Loucy (cell line): ENCODE results near the gene TRH.
"Not testable (repeated sequence)": the region's sequence is repeated elsewhere in the genome, so short reads cannot be mapped to it uniquely, and the experiment has no call there.

Experiments used
- H2AFZ ChIP-seq: fragments of 200-600 bp; sonication (generic); 2 replicates; pipeline ENCODE4 v1.6.0; 2016; ENCODE audit warnings: antibody characterized with exemption, mild to moderate bottlenecking, low read length, moderate library complexity
- H3F3A ChIP-seq: fragments of 200-600 bp; 2 replicates; pipeline ENCODE4 v1.6.0; 2016; ENCODE audit warnings: antibody characterized with exemption, low read depth, mild to moderate bottlenecking
- H3K27me3 ChIP-seq: fragments of 200-600 bp; sonication (generic); 2 replicates; pipeline ENCODE4 v1.6.1; 2014; ENCODE audit warnings: low read length, mild to moderate bottlenecking; ENCODE audit not compliant: insufficient read depth, poor library complexity, severe bottlenecking
- H3K36me3 ChIP-seq: fragments of 200-600 bp; sonication (generic); 2 replicates; pipeline ENCODE4 v1.6.1; 2016; ENCODE audit warnings: low read length; ENCODE audit not compliant: insufficient read depth
- H3K4me1 ChIP-seq: fragments of 200-600 bp; sonication (generic); 2 replicates; pipeline ENCODE4 v1.5.1; 2014; ENCODE audit warnings: low read length, mild to moderate bottlenecking; ENCODE audit not compliant: insufficient read depth, poor library complexity, severe bottlenecking
- H3K4me2 ChIP-seq: fragments of 200-600 bp; sonication (generic); 2 replicates; pipeline ENCODE4 v1.6.0; 2014; ENCODE audit warnings: antibody characterized with exemption, low read length, low read depth, mild to moderate bottlenecking; ENCODE audit not compliant: poor library complexity, severe bottlenecking
- H3K4me3 ChIP-seq: fragments of 200-600 bp; sonication (generic); 2 replicates; pipeline ENCODE4 v1.5.1; 2014; ENCODE audit warnings: low read length, mild to moderate bottlenecking, mixed read lengths; ENCODE audit not compliant: poor library complexity, severe bottlenecking
- H3K79me2 ChIP-seq: fragments of 200-600 bp; sonication (generic); 2 replicates; pipeline ENCODE4 v1.6.1; 2014; ENCODE audit warnings: low read length; ENCODE audit not compliant: insufficient read depth
- H3K9ac ChIP-seq: fragments of 200-600 bp; sonication (generic); 2 replicates; pipeline ENCODE4 v1.6.0; 2014; ENCODE audit warnings: mild to moderate bottlenecking, low read depth, low read length, moderate library complexity; ENCODE audit not compliant: poor library complexity, severe bottlenecking
- H3K9me2 ChIP-seq: fragments of 200-600 bp; sonication (generic); replicated peaks from 2 replicates; pipeline ENCODE4 v1.6.1; 2016; ENCODE audit warnings: low read depth, low read length, mixed read lengths
- H3K9me3 ChIP-seq: fragments of 200-600 bp; sonication (generic); 2 replicates; pipeline ENCODE4 v1.6.1; 2014; ENCODE audit warnings: mild to moderate bottlenecking, antibody characterized with exemption, low read length, low read depth; ENCODE audit not compliant: insufficient read depth
- H4K20me1 ChIP-seq: fragments of 200-600 bp; sonication (generic); 2 replicates; pipeline ENCODE4 v1.6.0; 2014; ENCODE audit warnings: antibody characterized with exemption, low read length, mild to moderate bottlenecking; ENCODE audit not compliant: insufficient read depth, poor library complexity, severe bottlenecking
- CTCF ChIP-seq: fragments of 200-600 bp; sonication (generic); conservative IDR thresholded peaks from 2 replicates; pipeline ENCODE4 v1.5.1; 2014; ENCODE audit warnings: mild to moderate bottlenecking, antibody characterized with exemption, low read length
- EZH2phosphoT487 ChIP-seq: fragments of 200-600 bp; IDR thresholded peaks from 2 replicates; pipeline ENCODE4 v1.6.1; 2018; ENCODE audit warnings: antibody characterized with exemption, mild to moderate bottlenecking, moderate library complexity, borderline replicate concordance

TRH gene

GRCh38 chr3:129996073-129996472, 21.6 kb downstream of the TRH start:
- Histone ChIP-seq H3K9me2 (no peaks in the 10 kb centered on the region), H3K36me3 (no peaks in the 10 kb centered on the region), H3K9me3 (no peaks in the 10 kb centered on the region), H3K27me3 (no peaks in the 10 kb centered on the region), H3F3A (no peaks in the 10 kb centered on the region), H3K4me3 (no peak overlapping the region), H2AFZ (no peak overlapping the region), H3K79me2 (no peaks in the 10 kb centered on the region), H3K9ac (no peak overlapping the region), H3K4me2 (no peak overlapping the region), H4K20me1 (no peaks in the 10 kb centered on the region), H3K4me1 (no peaks in the 10 kb centered on the region)
- no peak; the same call in 1 of the 2 replicates for TF ChIP-seq CTCF
- TF ChIP-seq EZH2phosphoT487, result no peak

GRCh38 chr3:129999176-129999575, 24.7 kb downstream of the TRH start:
- not testable (repeated sequence) for H3K9me3 ChIP-seq, H3F3A ChIP-seq, H3K36me3 ChIP-seq, H3K27me3 ChIP-seq, H3K4me3 ChIP-seq, H3K4me1 ChIP-seq, H3K79me2 ChIP-seq, H3K9me2 ChIP-seq, H2AFZ ChIP-seq, H3K4me2 ChIP-seq, H4K20me1 ChIP-seq, H3K9ac ChIP-seq

GRCh38 chr3:130002666-130003598, 28.4 kb downstream of the TRH start:
- H3K27me3 ChIP-seq, H3K36me3 ChIP-seq, H4K20me1 ChIP-seq, H3K9me3 ChIP-seq, H3K79me2 ChIP-seq, H3K9me2 ChIP-seq, H3K4me1 ChIP-seq, H3F3A ChIP-seq: not testable (repeated sequence)
- Histone ChIP-seq H3K9ac (peak overlapping the region; percentile 67), H3K4me2 (peak overlapping the region; percentile 66), H2AFZ (peak overlapping the region; percentile 55; the same call in 1 of the 2 replicates), H3K4me3 (peak overlapping the region; percentile 76)
- peak; percentile 48 for TF ChIP-seq CTCF

- Histone ChIP-seq H3K9ac (no peak overlapping the region), H4K20me1 (no peaks in the 10 kb centered on the region)
Observed at GRCh38 chr3:130010556-130010955, 36.0 kb downstream of the TRH start.

More at GRCh38 chr3:130010556-130010955, 36.0 kb downstream of the TRH start:
- H3K9me3 ChIP-seq, result no peaks in the 10 kb centered on the region
- TF ChIP-seq CTCF (no peak), EZH2phosphoT487 (no peak)
- H3K4me3 ChIP-seq, result no peak overlapping the region
- H3K79me2 ChIP-seq, result no peaks in the 10 kb centered on the region
- H3K9me2 ChIP-seq, result no peaks in the 10 kb centered on the region
- no peak overlapping the region for H2AFZ ChIP-seq
- no peaks in the 10 kb centered on the region for H3K27me3 ChIP-seq
- no peaks in the 10 kb centered on the region for H3F3A ChIP-seq
- H3K36me3 ChIP-seq, result no peaks in the 10 kb centered on the region
- H3K4me2 ChIP-seq, result no peak overlapping the region
- H3K4me1 ChIP-seq, result no peaks in the 10 kb centered on the region
